Stimulated activated CD4-positive, alpha-beta T cell treated with anti-CD3 and anti-CD28 coated beads, Interleukin-12 subunit alpha, Interleukin-12 subunit beta, amount 100 ng/mL, for 4 hours (primary cell): ENCODE measurements around the gene PLA1A.

Experiments used
- DNase-seq: peaks from one replicate; pipeline ENCODE4 v3.0.0-alpha.2; 2020

Gene PLA1A

DNA sequence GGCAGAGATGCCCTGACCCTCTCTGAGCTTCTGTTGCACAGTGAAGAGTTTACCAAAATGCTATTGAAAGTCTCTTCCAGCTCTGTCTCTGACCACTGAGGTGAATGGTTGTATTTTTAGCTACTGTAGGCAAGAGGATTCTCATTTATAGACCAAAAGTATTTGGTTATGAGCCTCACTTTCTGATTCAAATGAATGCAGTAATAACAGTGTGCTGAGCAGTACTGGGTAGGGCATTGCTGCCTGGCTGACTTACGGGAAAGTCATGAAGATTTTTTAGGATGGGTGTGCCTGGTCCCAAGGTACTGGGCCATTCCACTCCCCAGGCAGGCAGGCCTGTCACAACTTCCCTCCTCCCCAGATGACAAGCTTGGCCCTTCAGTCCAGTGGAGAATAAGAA is 15.5 kb downstream of the PLA1A start:
- no peak for DNase-seq

DNA sequence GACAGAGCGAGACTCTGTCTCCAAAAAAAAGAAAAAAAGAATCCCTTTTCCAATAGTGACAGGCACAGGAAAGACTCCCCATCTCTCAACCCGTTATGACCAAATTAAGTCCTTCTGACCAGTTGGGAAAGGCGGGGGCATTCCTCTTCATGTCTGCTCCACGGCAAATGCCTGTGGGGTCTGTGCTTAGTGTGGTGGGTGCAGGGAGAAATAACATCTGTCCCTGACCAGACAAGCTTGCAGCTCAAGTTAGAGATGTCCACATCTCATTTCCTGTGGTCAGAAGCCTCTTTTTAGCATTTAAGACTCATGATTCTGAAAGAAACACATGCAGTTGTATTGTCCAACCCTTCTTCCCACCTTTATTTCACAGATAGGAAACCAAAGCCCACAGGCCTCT is 16.2 kb downstream of the PLA1A start:
- DNase-seq, result no peak

DNA sequence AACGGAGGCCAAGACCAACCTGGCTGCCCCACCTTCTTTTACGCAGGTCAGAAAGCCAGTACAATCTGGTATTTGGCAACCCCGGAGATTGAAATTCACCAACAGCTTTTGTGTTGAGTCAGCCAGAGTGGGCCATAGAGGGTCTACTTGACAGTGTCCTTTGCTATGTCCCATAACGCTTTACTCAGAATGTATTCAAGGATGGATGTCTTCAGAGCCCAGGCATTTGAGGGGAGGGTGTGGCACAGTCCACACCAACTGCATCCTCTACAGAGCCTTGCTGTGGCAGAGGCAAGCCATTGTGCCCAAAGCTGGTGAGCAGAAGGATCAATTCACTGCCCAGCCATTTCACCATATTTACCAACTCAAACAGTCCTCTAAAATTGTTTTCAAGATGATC is 18.4 kb downstream of the PLA1A start:
- DNase-seq, result no peak

DNA sequence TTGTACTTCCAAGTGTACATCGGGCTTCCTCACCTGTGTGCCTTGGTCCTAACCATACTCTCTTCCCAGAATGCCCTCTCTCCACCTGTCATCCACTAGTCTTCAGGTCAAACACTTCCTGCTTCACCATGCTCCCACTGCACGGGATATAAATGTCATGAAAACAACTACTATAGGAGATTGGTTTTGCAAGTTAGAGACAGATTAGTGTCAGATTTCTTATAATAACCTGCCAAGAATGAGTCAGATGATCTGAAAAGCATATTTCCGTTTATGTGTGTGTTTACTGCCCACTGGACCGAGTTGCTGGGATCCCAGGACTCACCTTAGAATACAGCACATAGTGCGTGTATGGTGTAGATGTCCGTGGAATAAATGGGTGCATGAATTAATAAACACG is 21.4 kb downstream of the PLA1A start:
- DNase-seq, result no peak

DNA sequence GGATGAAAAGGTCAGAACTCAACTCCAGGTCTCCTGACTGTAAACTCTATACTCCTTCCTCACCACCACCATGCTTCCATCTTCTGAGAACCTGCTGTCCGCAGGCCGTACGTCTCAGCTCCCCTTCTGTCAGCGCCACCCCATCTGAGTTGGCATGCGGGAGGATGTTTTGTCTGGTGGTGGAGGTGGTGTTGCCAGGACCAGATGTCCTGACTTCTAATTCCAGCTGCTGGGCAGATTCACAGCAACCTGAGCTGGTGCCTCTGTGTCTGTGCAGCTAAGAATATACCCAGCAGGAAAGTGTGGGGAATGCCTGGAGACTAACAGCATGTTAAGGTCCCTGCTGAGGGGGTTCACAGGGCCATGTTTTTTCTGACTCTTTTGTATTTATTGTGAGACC is 23.2 kb downstream of the PLA1A start:
- no peak for DNase-seq

DNA sequence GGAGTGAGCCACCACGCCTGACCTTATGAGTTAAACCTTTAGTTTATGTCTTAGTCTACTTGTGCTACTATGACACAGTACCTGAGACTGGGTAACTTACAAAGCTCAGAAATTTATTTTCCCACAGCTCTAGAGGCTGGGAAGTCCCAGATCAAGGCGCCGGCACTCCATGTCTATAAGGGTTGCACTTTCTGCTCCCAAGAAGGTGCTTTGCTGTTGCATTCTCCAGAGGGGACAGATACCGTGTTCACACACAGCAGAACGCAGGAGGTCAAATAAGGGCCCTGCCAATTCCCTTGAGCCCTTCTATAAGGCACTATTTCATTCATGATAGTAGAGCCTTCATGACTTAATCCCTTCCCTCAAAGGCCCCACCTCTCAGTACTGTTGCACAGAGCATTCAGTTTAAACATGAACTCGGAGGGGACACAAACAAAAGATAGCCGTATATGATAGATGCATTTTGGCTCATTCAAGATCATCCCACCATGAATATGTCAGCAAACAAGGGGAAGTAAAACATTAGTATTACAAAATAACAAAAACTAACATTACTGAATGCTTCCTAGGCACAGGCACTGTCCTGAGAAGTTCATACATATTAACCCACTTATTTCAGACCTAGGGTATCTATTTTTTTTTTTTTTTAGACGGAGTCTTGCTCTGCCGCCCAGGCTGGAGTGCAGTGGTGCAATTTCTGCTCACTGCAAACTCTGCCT is 26.5 kb downstream of the PLA1A start:
- no peak for DNase-seq

DNA sequence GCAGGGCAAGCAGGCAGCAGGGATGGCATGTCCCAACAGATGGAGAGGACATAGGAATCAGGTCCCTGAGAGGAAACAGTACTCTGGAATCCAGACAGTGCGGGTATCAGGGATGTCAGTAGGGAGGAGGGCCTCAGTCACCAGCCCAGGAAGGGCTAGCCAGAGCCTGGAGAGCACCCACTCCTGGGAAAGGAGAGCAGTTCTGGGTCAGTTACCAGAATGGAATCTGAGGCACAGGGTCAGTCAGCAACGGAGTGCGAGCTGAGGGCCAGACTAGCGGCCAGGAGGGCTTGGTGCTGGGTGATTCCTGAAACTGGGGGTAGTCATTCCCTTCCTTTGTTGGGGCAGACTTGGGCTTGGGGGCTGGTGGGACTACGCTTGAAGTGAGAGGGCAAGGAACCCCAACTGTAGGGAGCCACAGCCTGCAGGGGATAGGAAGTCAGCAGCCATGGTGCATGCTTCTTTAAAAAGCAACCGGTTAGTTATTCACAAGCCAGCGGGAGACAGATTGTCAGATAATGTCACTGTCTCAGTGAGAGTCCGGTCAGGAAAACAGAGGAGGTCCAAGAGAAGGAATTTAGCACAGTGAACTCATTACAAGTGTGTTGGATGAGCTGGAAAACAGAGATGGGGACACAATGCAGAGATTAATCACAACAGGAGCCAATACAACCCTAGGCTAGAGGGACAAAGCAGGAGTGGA is 27.9 kb downstream of the PLA1A start:
- DNase-seq, result no peak

DNA sequence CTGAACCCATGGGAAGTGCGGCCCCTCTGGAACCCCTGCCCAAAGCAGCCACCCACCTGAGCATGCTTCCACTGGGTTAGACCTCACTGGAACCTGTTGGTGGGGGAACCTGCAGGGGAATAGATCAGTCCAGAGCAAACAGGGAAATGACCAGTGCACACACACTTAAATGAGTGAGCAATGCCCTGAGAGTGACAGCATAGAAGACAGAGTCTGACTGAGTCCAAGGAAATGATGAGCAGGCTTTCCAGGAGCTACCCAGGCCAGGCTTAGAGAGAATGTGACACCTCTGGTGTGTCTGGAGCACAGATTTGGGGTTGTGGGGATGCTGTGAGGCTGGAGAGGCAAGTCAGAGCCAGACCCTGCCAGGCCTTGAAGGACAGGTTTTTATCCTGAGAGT is 28.5 kb downstream of the PLA1A start:
- no peak for DNase-seq

DNA sequence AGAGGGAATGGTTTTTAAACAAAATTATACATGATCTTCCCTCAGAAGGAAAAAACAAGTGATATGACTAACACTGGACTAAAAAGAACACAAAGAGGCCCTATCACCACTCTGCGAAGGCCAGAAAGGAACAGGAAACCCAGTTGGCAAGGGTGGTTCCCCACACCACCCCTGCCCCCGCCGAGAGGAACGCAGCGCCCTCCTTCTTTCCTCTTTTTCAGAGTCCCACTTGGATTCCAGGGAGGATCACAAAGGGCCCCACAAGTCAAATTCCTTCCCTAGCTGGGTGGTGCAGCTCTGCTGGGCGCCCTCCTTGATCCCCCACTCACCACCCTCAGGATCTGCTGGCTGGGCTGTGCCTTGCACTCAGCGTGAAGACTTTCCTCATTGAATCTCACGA is 29.8 kb downstream of the PLA1A start:
- no peak for DNase-seq

DNA sequence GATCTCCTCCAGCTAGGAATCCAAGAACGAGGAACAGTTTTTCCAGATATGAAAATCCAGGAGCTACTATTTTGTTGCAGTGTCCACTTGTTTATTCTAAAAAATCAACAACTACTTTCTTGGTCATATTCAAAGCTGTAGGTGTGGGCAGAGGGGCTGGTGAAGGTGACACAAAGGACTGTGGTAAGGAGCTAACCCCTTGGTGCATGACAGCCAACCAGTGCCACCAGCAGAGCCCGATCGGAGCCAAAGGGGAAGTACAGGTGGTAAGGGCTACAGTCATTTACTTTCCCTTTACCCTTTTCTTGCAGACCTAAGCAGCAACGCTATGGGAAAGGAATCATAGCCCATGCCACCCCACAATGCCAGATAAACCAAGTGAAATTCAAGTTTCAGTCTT is 30.7 kb downstream of the PLA1A start:
- DNase-seq, result no peak

DNA sequence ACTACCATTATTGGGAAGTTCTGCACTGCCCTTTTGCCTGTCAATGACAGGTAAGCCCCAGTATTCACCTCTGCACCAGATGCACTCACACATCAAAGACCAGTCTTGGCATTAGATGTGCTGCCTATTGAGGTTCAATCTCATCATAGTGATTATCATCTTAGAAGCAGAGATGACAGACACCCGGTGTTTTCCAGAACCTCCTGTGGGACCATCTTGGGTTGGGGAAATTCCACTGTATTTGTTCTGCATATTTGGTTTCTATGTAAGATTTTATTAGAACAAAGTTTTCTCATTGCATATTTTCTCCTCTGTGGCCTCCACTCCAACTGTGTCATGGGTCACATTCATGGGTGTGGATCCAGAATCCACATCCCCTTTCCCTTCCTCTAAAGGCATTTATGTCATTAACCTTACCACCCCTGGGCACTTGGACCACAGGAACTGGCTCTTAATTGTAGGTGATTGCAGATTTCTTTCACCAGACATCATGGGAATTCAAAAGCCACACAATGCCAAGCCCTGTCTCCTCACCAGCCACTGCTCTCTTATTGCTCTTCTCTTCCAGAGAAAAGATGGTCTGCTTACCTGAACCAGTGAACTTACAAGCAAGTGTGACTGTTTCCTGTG is 31.2 kb downstream of the PLA1A start:
- DNase-seq, result no peak

DNA sequence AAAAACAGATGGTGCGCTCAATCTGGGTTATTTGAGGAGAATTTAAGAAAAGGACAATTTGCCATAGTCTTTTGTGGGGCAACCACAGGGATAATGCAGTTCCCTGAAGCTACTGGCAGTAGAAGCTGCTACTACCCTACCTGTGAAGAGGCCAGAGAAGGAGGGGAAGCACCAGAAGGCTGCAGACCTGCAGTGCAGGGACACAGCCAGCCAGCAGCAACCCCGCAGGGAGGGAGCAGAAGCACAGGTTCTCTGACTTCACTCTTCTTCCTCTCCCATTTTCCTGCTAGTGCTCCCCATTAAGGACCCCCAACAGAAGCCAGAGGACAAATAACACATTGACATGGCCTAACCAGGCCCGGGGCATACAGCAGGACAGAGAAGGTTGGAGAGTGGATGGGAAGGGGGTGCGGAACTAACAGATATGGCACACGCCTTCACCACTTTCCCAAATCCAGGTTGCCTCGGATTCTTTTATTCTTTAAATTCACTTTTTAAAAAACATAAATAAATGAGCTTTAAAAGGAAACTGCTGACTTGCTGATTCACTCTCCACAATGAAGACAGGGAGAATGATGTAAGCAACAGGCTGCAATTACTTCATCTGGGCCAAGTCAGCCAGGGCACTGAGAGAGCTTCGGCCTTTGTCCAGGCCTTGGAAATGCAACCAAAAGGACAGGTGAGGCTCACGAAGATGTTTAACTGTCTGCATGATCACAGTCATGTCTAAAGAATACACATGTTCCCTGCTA is 32.6 kb downstream of the PLA1A start:
- no peak for DNase-seq

DNA sequence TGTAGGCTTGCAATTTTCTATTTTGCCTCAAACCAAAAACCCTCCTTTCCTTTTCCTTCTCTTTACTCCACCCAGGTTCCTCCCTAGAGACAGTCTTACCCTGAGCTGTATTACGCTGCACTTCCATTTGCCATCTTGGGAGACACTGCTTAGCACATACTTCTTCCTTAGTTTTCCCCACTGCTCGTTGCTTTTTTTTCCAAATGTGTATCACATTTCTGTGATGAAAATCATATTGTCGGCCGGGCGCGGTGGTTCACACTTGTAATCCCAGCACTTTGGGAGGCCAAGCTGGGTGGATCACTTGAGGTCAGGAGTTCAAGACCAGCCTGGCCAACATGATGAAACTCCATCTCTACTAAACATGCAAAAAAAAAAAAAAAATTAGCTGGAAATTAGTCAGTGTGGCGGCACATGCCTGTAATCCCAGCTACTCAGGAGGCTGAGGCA is 33.2 kb downstream of the PLA1A start:
- DNase-seq, result no peak

DNA sequence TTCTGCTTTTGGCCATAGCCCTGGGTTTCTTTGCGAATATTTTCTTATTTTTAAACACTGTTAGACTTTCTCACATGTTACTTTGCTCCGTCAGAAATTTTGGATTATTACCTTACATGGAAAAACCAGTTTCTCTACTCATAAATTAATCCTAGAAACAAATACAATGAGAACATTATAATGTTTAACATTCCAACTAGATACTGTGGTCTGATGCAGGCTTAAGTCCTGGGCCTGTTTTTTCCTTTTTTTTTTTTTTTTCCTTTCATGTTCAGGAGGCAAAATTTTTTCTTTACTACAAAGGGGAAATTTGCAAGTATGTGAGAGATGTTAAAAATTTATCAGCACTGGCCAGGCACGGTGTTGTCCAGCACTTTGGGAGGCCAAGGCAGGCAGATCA is 33.8 kb downstream of the PLA1A start:
- DNase-seq, result no peak

DNA sequence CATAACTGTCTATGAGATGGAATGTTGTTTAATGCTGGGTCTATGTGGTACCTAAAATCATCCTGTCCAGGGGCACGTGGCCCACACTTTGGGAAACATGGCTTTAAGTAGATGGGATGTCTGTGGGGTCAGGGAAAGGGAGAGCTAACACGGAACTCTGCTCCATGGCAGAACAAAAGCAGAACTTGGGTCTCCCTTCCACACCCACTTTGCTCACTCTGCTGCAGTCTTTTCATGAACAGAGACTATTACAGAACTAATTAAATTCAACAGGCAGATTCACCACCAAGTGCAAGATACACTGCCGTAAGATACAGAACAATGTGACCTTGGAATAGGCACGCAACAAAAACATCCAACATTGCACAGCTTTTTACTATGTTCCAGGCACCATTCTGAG is 34.5 kb downstream of the PLA1A start:
- no peak for DNase-seq

DNA sequence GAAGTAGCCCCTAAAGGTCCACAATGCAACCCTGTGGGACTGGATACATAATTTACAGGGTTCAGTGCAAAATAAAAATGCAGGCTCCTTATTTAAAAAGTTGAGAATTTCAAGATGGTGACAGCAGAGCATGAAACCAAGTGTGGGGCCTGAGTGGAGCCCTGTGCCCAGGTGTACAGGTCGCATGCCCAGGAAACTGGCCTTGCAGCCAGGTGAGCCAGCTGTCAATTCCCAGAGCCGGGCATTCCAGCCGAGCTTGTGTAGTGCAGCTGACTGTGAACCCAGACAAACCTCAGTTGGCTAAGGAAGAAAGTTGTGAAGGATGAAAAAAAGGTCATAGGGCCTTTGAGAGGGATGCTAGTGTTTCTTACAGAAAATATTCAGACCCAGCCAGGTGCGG is 35.1 kb downstream of the PLA1A start:
- no peak for DNase-seq

DNA sequence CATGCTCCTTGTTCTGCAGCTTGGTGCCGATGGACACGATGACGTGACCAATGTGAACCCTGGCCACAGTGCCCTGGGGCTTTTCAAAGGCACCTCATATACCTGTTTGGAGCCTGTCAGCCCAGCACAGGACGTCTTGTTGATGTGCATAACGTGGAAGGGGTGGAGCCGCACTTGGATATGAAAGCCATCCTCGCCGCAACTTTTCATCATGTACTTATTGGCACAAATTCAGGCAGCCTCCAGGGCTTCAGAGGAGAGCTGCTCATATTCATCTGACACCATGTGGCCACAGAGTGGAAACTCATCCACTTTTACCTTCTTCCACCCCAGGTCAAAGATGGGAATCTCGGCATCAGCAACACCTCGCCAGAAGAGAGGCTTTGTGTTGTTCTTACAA is 38.0 kb downstream of the PLA1A start:
- no peak for DNase-seq

DNA sequence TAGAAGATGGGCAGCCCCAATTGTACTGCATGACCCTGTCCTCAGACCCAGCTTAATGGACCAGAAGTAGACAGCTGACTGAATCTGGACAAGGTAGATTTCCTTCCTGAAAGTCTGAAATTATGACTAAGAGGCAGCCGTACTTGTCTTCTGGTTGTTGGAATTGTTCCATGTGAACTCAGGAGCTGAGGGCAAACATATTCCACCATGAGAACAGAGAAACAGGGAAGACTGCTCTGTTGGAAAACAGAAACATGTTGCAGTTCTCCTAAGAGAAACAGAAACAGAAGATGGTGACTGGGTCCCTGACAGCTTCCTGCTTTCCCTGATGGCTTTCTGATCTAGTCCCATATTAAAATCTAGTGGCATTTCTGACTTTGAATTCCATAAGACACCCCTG is 38.6 kb downstream of the PLA1A start:
- no peak for DNase-seq

DNA sequence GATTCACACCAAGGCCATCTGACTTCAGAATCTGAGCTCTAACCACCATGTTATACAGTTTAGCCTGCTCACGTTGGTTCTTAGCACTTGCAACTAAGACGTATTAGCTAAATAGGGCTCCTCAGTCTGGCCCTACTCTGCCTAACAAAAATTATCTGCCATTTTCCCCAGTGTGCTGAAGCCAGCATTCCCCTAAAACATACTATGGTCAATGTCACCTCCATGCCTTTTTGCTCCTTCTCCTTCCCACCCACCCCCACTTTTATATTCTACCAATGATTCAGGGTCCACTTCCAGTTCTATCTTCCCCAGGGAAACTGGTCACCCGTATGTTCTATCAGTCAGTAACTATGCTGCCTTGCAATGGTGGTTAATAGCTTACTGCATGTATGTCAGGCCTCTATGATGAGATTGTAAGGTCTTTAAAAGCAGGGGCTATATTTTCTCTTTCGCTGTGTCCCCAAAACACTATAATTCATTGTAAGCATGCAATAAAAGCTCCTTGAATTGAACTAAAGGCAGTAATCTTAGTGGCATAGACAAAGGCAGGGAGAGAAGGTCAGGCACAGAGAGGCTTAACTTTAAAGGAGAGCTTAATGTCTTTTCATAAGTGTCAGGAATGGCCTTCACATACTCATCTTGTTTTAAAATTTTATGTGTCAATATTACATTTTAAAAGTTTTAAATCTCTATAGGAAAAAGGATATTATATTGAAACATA is 39.4 kb downstream of the PLA1A start:
- no peak for DNase-seq

DNA sequence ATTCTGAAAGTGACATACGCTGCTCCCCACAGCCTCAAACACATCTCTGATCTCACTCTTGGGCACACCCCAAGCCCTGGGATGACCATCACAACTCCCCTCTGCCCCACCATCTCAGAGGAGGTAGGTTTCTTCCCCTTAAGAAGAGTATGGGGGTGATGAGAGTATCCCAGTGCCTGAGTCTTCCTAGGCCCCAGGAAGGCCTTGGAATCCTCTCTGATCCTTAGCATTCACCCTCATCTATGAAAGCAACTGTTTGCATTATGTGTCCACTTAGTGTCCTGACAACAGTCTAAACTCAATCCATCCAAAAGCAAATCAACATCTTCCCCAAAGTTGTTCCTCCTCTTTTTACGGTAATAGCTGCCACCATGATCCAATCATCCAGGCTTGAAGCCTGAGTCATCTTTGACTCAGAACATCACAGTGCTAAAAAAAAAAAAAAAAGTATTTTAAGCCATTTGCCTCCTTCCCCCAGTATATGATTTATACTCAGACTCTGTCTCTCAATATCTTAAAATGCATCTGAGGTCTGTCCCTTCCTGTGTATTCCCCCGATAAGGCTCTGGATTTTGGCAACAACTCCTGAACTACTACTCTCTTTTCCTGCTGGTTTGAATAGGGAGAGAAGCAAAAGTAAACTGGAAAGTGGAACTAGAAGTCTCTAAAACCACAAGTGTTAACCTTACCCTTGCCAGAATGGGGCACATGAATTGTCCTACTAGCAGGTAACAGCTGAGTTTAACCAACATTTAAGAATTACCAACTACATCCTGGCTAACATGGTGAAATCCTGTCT is 40.2 kb downstream of the PLA1A start:
- DNase-seq, result no peak

DNA sequence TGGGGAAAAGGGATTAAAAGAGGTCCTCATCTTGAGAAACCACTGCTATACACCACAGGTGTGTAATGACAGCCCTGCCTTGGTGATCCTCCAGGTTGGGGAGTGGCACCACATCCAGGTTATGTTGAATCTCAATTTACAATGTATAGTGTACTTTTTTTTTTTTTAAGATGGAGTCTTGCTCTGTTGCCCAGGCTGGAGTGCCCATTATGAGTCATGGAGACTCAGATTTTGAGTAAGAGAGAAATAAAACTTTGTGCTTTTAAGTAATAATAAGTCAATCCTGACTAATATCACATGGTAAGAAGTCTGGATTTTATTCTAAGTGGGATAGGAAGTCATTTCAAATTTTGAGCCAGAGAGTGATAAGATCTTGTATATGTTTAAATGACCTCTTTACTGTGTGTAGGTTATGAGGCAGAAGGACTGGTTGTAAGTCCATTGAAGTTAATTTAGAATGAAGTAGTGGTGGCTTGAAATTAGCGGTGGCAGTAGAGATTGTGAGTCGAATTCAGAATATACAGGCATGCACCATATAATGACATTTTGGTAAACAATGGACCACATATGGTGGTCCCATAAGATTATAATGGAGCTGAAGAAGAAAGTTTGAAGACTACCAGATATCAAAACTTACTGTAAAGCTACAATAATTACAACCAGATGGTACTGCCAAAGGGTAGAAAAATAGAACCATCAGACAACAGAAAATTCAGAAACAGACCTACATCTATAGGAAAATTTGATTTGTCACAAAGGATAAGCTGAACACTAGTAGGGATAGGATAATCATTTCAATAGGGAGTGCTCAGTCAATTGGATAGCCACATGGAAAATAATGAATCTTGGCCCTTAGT is 42.0 kb downstream of the PLA1A start:
- DNase-seq, result no peak
